ENCODE measurements around the gene BMP2.

BMP2 gene

GRCh38 chr20:6792789-6793188 is 25.3 kb downstream of the BMP2 start:
- no peaks in the 10 kb centered on the region for H3K36me3 ChIP-seq (ENCODE audit: control insufficient read depth in 2 of 2, insufficient read depth in 2 of 2, low read length in 2 of 2)
- H3K9ac ChIP-seq (ENCODE audit: low read depth in 1 of 2, low read length in 2 of 2) = no peak overlapping the region
- H3K27ac ChIP-seq (ENCODE audit: low read depth in 2 of 2, low read length in 2 of 2) = no peak overlapping the region
- no peaks in the 10 kb centered on the region for H3K9me3 ChIP-seq (ENCODE audit: control insufficient read depth in 2 of 2, low read length in 2 of 2)
- H3K4me1 ChIP-seq (ENCODE audit: control insufficient read depth in 2 of 2, insufficient read depth in 2 of 2, low read length in 2 of 2) = no peaks in the 10 kb centered on the region
- H3K4me3 ChIP-seq (ENCODE audit: low read length in 2 of 2) = no peak overlapping the region
- no peaks in the 10 kb centered on the region for H3K27me3 ChIP-seq (ENCODE audit: control insufficient read depth in 2 of 2, insufficient read depth in 2 of 2, low read length in 2 of 2)

- Histone ChIP-seq H3K9ac (ENCODE audit: low read depth in 1 of 2, low read length in 2 of 2) (no peak overlapping the region), H3K27ac (ENCODE audit: low read depth in 2 of 2, low read length in 2 of 2) (no peak overlapping the region), H3K9me3 (ENCODE audit: control insufficient read depth in 2 of 2, low read length in 2 of 2) (no peaks in the 10 kb centered on the region), H3K4me1 (ENCODE audit: control insufficient read depth in 2 of 2, insufficient read depth in 2 of 2, low read length in 2 of 2) (no peaks in the 10 kb centered on the region), H3K4me3 (ENCODE audit: low read length in 2 of 2) (no peak overlapping the region), H3K27me3 (ENCODE audit: control insufficient read depth in 2 of 2, insufficient read depth in 2 of 2, low read length in 2 of 2) (no peaks in the 10 kb centered on the region), H3K36me3 (ENCODE audit: control insufficient read depth in 2 of 2, insufficient read depth in 2 of 2, low read length in 2 of 2) (no peaks in the 10 kb centered on the region)
These were observed 34.7 kb downstream of the BMP2 start for GRCh38 chr20:6802227-6802626.

GRCh38 chr20:6806275-6806674 is 38.8 kb downstream of the BMP2 start:
- Histone ChIP-seq H3K9ac (ENCODE audit: low read depth in 1 of 2, low read length in 2 of 2) (no peak overlapping the region), H3K36me3 (ENCODE audit: control insufficient read depth in 2 of 2, insufficient read depth in 2 of 2, low read length in 2 of 2) (no peaks in the 10 kb centered on the region), H3K27ac (ENCODE audit: low read depth in 2 of 2, low read length in 2 of 2) (no peak overlapping the region), H3K27me3 (ENCODE audit: control insufficient read depth in 2 of 2, insufficient read depth in 2 of 2, low read length in 2 of 2) (no peaks in the 10 kb centered on the region), H3K4me1 (ENCODE audit: control insufficient read depth in 2 of 2, insufficient read depth in 2 of 2, low read length in 2 of 2) (no peaks in the 10 kb centered on the region), H3K4me3 (ENCODE audit: low read length in 2 of 2) (no peak overlapping the region), H3K9me3 (ENCODE audit: control insufficient read depth in 2 of 2, low read length in 2 of 2) (no peaks in the 10 kb centered on the region)

- Histone ChIP-seq H3K4me1 (ENCODE audit: control insufficient read depth in 2 of 2, insufficient read depth in 2 of 2, low read length in 2 of 2) (no peaks in the 10 kb centered on the region), H3K27me3 (ENCODE audit: control insufficient read depth in 2 of 2, insufficient read depth in 2 of 2, low read length in 2 of 2) (no peaks in the 10 kb centered on the region), H3K9ac (ENCODE audit: low read depth in 1 of 2, low read length in 2 of 2) (no peak overlapping the region), H3K36me3 (ENCODE audit: control insufficient read depth in 2 of 2, insufficient read depth in 2 of 2, low read length in 2 of 2) (no peaks in the 10 kb centered on the region), H3K9me3 (ENCODE audit: control insufficient read depth in 2 of 2, low read length in 2 of 2) (no peaks in the 10 kb centered on the region), H3K4me3 (ENCODE audit: low read length in 2 of 2) (no peak overlapping the region), H3K27ac (ENCODE audit: low read depth in 2 of 2, low read length in 2 of 2) (no peak overlapping the region)
These were observed 44.0 kb downstream of the BMP2 start for GRCh38 chr20:6811262-6812035.

GRCh38 chr20:6812530-6812929 is 45.0 kb downstream of the BMP2 start:
- H3K4me3 ChIP-seq (ENCODE audit: low read length in 2 of 2) = no peak overlapping the region
- no peaks in the 10 kb centered on the region for H3K27me3 ChIP-seq (ENCODE audit: control insufficient read depth in 2 of 2, insufficient read depth in 2 of 2, low read length in 2 of 2)
- H3K27ac ChIP-seq (ENCODE audit: low read depth in 2 of 2, low read length in 2 of 2) = no peak overlapping the region
- H3K4me1 ChIP-seq (ENCODE audit: control insufficient read depth in 2 of 2, insufficient read depth in 2 of 2, low read length in 2 of 2) = no peaks in the 10 kb centered on the region
- no peaks in the 10 kb centered on the region for H3K9me3 ChIP-seq (ENCODE audit: control insufficient read depth in 2 of 2, low read length in 2 of 2)
- no peaks in the 10 kb centered on the region for H3K36me3 ChIP-seq (ENCODE audit: control insufficient read depth in 2 of 2, insufficient read depth in 2 of 2, low read length in 2 of 2)
- no peak overlapping the region for H3K9ac ChIP-seq (ENCODE audit: low read depth in 1 of 2, low read length in 2 of 2)

GRCh38 chr20:6814945-6815344 is 47.5 kb downstream of the BMP2 start:
- Histone ChIP-seq H3K27me3 (ENCODE audit: control insufficient read depth in 2 of 2, insufficient read depth in 2 of 2, low read length in 2 of 2) (no peaks in the 10 kb centered on the region), H3K36me3 (ENCODE audit: control insufficient read depth in 2 of 2, insufficient read depth in 2 of 2, low read length in 2 of 2) (no peaks in the 10 kb centered on the region), H3K27ac (ENCODE audit: low read depth in 2 of 2, low read length in 2 of 2) (no peak overlapping the region), H3K4me3 (ENCODE audit: low read length in 2 of 2) (no peak overlapping the region), H3K9ac (ENCODE audit: low read depth in 1 of 2, low read length in 2 of 2) (no peak overlapping the region), H3K9me3 (ENCODE audit: control insufficient read depth in 2 of 2, low read length in 2 of 2) (no peaks in the 10 kb centered on the region), H3K4me1 (ENCODE audit: control insufficient read depth in 2 of 2, insufficient read depth in 2 of 2, low read length in 2 of 2) (no peaks in the 10 kb centered on the region)

GRCh38 chr20:6818033-6818808 is 50.7 kb downstream of the BMP2 start:
- H3K27ac ChIP-seq (ENCODE audit: low read depth in 2 of 2, low read length in 2 of 2) = no peak overlapping the region
- H3K27me3 ChIP-seq (ENCODE audit: control insufficient read depth in 2 of 2, insufficient read depth in 2 of 2, low read length in 2 of 2) = no peaks in the 10 kb centered on the region
- H3K4me1 ChIP-seq (ENCODE audit: control insufficient read depth in 2 of 2, insufficient read depth in 2 of 2, low read length in 2 of 2) = no peaks in the 10 kb centered on the region
- no peaks in the 10 kb centered on the region for H3K36me3 ChIP-seq (ENCODE audit: control insufficient read depth in 2 of 2, insufficient read depth in 2 of 2, low read length in 2 of 2)
- no peak overlapping the region for H3K4me3 ChIP-seq (ENCODE audit: low read length in 2 of 2)
- H3K9ac ChIP-seq (ENCODE audit: low read depth in 1 of 2, low read length in 2 of 2) = no peak overlapping the region
- no peaks in the 10 kb centered on the region for H3K9me3 ChIP-seq (ENCODE audit: control insufficient read depth in 2 of 2, low read length in 2 of 2)

- no peaks in the 10 kb centered on the region for H3K9me3 ChIP-seq (ENCODE audit: control insufficient read depth in 2 of 2, low read length in 2 of 2)
These were observed 52.1 kb downstream of the BMP2 start for GRCh38 chr20:6819599-6819998.

GRCh38 chr20:6824401-6824800 is 56.9 kb downstream of the BMP2 start:
- Histone ChIP-seq H3K4me3 (ENCODE audit: low read length in 2 of 2) (no peak overlapping the region), H3K27me3 (ENCODE audit: control insufficient read depth in 2 of 2, insufficient read depth in 2 of 2, low read length in 2 of 2) (no peaks in the 10 kb centered on the region), H3K4me1 (ENCODE audit: control insufficient read depth in 2 of 2, insufficient read depth in 2 of 2, low read length in 2 of 2) (no peaks in the 10 kb centered on the region), H3K36me3 (ENCODE audit: control insufficient read depth in 2 of 2, insufficient read depth in 2 of 2, low read length in 2 of 2) (no peaks in the 10 kb centered on the region), H3K9ac (ENCODE audit: low read depth in 1 of 2, low read length in 2 of 2) (no peak overlapping the region), H3K27ac (ENCODE audit: low read depth in 2 of 2, low read length in 2 of 2) (no peak overlapping the region), H3K9me3 (ENCODE audit: control insufficient read depth in 2 of 2, low read length in 2 of 2) (no peaks in the 10 kb centered on the region)

More at GRCh38 chr20:6819599-6819998, 52.1 kb downstream of the BMP2 start:
- Histone ChIP-seq H3K27me3 (ENCODE audit: control insufficient read depth in 2 of 2, insufficient read depth in 2 of 2, low read length in 2 of 2) (no peaks in the 10 kb centered on the region), H3K36me3 (ENCODE audit: control insufficient read depth in 2 of 2, insufficient read depth in 2 of 2, low read length in 2 of 2) (no peaks in the 10 kb centered on the region), H3K9ac (ENCODE audit: low read depth in 1 of 2, low read length in 2 of 2) (no peak overlapping the region), H3K4me1 (ENCODE audit: control insufficient read depth in 2 of 2, insufficient read depth in 2 of 2, low read length in 2 of 2) (no peaks in the 10 kb centered on the region), H3K4me3 (ENCODE audit: low read length in 2 of 2) (no peak overlapping the region), H3K27ac (ENCODE audit: low read depth in 2 of 2, low read length in 2 of 2) (no peak overlapping the region)

GRCh38 chr20:6827472-6827871 is 60.0 kb downstream of the BMP2 start:
- H3K9me3 ChIP-seq (ENCODE audit: control insufficient read depth in 2 of 2, low read length in 2 of 2) = no peaks in the 10 kb centered on the region
- no peak overlapping the region for H3K27ac ChIP-seq (ENCODE audit: low read depth in 2 of 2, low read length in 2 of 2)
- no peaks in the 10 kb centered on the region for H3K27me3 ChIP-seq (ENCODE audit: control insufficient read depth in 2 of 2, insufficient read depth in 2 of 2, low read length in 2 of 2)
- H3K4me1 ChIP-seq (ENCODE audit: control insufficient read depth in 2 of 2, insufficient read depth in 2 of 2, low read length in 2 of 2) = no peaks in the 10 kb centered on the region
- H3K4me3 ChIP-seq (ENCODE audit: low read length in 2 of 2) = no peak overlapping the region
- H3K9ac ChIP-seq (ENCODE audit: low read depth in 1 of 2, low read length in 2 of 2) = no peak overlapping the region
- H3K36me3 ChIP-seq (ENCODE audit: control insufficient read depth in 2 of 2, insufficient read depth in 2 of 2, low read length in 2 of 2) = no peaks in the 10 kb centered on the region
